H1 (cell line): ENCODE data around the gene SLC36A4. TPM values are rescaled to one million over a fixed set of nuclear protein-coding genes. Genes with fewer than 3 reads are reported as not detected.

Experiments used
- HDAC2 ChIP-seq, 2 experiments: fragments of 300-600 bp in 1 of 2; sonication (generic) in 1 of 2; IDR thresholded peaks; 2 replicates each; pipeline ENCODE4 v1.6.1; 2011 to 2012; ENCODE audit warnings: low read depth in 2 of 2, low read length in 2 of 2, mild to moderate bottlenecking in 2 of 2, moderate library complexity in 2 of 2, borderline replicate concordance in 1 of 2, inconsistent platforms in 1 of 2
- TEAD4 ChIP-seq: IDR thresholded peaks from 2 replicates; pipeline ENCODE4 v1.6.1; 2012; ENCODE audit warnings: low read depth, low read length, inconsistent platforms, mixed read lengths
- polyA plus RNA-seq, 7 experiments: library from polyadenylated mRNA; depleted of rRNA in 3 of 7; stranded (reverse) in 5 of 7; unstranded in 2 of 7; fragments of >200 nt in 5 of 7; fragments of 200-250 nt in 2 of 7; gene quantifications; 1 replicate in 5 of 7; 2 replicates in 1 of 7; 4 replicates in 1 of 7; pipeline versions ENCODE4 v1.2.1 to v1.2.3, GENCODE V29; 2011 to 2013; ENCODE audit warnings: missing spikeins in 2 of 7, mixed read lengths in 2 of 7
- total RNA-seq: library from RNA; stranded (reverse); fragmentation: NEBNext Ultra II Directional; extraction: Animal tissue kit (Norgen Biotek cat#: 25700); gene quantifications from 2 replicates; pipeline ENCODE4 v1.2.1, GENCODE V29; 2021
- TF ChIP-seq, protein P1 (sequence below): fragments of 300-600 bp; sonication (generic); IDR thresholded peaks from 2 replicates; pipeline ENCODE4 v1.7.1; 2012; ENCODE audit warnings: low read length, moderate library complexity, mild to moderate bottlenecking, inconsistent platforms; ENCODE audit not compliant: insufficient replicate concordance
- TF ChIP-seq, protein P2 (sequence below): IDR thresholded peaks from 2 replicates; pipeline ENCODE4 v1.6.1; 2012; ENCODE audit warnings: inconsistent platforms

The SLC36A4 gene
- total and polyA plus RNA-seq, 2 of the 8 experiments (the other 6 are each of a cell fraction or from before 2014, with no cell fraction given), result 10.2 to 22.7 TPM

DNA sequence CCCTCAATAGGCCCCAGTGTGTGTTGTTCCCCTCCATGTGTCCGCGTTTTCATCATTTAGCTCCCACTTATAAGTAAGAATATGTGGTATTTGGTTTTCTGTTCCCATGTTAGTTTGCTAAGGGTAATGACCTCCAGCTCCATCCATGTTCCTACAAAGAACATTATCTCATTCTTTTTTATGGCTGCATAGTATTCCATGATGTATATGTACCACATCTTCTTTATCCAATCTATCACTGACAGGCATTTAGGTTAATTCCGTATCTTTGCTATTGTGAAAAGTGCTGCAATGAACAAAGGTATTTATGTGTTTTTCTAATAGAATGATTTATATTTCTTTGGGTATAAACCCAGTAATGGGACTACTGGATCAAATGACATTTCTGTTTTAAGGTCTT lies 42.1 kb downstream of the SLC36A4 start (continued):
- TF ChIP-seq, protein P1, sequence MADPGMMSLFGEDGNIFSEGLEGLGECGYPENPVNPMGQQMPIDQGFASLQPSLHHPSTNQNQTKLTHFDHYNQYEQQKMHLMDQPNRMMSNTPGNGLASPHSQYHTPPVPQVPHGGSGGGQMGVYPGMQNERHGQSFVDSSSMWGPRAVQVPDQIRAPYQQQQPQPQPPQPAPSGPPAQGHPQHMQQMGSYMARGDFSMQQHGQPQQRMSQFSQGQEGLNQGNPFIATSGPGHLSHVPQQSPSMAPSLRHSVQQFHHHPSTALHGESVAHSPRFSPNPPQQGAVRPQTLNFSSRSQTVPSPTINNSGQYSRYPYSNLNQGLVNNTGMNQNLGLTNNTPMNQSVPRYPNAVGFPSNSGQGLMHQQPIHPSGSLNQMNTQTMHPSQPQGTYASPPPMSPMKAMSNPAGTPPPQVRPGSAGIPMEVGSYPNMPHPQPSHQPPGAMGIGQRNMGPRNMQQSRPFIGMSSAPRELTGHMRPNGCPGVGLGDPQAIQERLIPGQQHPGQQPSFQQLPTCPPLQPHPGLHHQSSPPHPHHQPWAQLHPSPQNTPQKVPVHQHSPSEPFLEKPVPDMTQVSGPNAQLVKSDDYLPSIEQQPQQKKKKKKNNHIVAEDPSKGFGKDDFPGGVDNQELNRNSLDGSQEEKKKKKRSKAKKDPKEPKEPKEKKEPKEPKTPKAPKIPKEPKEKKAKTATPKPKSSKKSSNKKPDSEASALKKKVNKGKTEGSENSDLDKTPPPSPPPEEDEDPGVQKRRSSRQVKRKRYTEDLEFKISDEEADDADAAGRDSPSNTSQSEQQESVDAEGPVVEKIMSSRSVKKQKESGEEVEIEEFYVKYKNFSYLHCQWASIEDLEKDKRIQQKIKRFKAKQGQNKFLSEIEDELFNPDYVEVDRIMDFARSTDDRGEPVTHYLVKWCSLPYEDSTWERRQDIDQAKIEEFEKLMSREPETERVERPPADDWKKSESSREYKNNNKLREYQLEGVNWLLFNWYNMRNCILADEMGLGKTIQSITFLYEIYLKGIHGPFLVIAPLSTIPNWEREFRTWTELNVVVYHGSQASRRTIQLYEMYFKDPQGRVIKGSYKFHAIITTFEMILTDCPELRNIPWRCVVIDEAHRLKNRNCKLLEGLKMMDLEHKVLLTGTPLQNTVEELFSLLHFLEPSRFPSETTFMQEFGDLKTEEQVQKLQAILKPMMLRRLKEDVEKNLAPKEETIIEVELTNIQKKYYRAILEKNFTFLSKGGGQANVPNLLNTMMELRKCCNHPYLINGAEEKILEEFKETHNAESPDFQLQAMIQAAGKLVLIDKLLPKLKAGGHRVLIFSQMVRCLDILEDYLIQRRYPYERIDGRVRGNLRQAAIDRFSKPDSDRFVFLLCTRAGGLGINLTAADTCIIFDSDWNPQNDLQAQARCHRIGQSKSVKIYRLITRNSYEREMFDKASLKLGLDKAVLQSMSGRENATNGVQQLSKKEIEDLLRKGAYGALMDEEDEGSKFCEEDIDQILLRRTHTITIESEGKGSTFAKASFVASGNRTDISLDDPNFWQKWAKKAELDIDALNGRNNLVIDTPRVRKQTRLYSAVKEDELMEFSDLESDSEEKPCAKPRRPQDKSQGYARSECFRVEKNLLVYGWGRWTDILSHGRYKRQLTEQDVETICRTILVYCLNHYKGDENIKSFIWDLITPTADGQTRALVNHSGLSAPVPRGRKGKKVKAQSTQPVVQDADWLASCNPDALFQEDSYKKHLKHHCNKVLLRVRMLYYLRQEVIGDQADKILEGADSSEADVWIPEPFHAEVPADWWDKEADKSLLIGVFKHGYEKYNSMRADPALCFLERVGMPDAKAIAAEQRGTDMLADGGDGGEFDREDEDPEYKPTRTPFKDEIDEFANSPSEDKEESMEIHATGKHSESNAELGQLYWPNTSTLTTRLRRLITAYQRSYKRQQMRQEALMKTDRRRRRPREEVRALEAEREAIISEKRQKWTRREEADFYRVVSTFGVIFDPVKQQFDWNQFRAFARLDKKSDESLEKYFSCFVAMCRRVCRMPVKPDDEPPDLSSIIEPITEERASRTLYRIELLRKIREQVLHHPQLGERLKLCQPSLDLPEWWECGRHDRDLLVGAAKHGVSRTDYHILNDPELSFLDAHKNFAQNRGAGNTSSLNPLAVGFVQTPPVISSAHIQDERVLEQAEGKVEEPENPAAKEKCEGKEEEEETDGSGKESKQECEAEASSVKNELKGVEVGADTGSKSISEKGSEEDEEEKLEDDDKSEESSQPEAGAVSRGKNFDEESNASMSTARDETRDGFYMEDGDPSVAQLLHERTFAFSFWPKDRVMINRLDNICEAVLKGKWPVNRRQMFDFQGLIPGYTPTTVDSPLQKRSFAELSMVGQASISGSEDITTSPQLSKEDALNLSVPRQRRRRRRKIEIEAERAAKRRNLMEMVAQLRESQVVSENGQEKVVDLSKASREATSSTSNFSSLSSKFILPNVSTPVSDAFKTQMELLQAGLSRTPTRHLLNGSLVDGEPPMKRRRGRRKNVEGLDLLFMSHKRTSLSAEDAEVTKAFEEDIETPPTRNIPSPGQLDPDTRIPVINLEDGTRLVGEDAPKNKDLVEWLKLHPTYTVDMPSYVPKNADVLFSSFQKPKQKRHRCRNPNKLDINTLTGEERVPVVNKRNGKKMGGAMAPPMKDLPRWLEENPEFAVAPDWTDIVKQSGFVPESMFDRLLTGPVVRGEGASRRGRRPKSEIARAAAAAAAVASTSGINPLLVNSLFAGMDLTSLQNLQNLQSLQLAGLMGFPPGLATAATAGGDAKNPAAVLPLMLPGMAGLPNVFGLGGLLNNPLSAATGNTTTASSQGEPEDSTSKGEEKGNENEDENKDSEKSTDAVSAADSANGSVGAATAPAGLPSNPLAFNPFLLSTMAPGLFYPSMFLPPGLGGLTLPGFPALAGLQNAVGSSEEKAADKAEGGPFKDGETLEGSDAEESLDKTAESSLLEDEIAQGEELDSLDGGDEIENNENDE, result no peak
- TF ChIP-seq HDAC2 (IDR thresholded peaks at IDR 0.05; ENCODE audit: borderline replicate concordance in 1 of 2, low read depth in 2 of 2, low read length in 2 of 2), result no peak
- TF ChIP-seq, protein P2, sequence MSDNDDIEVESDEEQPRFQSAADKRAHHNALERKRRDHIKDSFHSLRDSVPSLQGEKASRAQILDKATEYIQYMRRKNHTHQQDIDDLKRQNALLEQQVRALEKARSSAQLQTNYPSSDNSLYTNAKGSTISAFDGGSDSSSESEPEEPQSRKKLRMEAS, result no peak
- no peak for TF ChIP-seq TEAD4
